GM21423 (cell line): Measurements from ENCODE around the gene GPX3.

Experiments used
- ATAC-seq: cut with Tn5 transposase; IDR thresholded peaks from one replicate; pipeline ENCODE4 v1.9.1; 2021; ENCODE audit warnings: mild to moderate bottlenecking, moderate library complexity; ENCODE audit not compliant: unreplicated experiment

Gene GPX3

GRCh38 chr5:151075698-151076331 lies 55.4 kb downstream of the GPX3 start:
- ATAC-seq, result no peak

GRCh38 chr5:151076616-151077015 lies 56.2 kb downstream of the GPX3 start:
- no peak for ATAC-seq

GRCh38 chr5:151077419-151077818 lies 57.0 kb downstream of the GPX3 start:
- no peak for ATAC-seq

GRCh38 chr5:151077967-151078366 lies 57.6 kb downstream of the GPX3 start:
- no peak for ATAC-seq
